HuH-7.5 (cell line): ENCODE results near the gene GUCY1A2.
"Not testable (repeated sequence)": the region's sequence is repeated elsewhere in the genome, so short reads cannot be mapped to it uniquely, and the experiment has no call there.

Source experiments
- DNase-seq: peaks from one replicate; pipeline ENCODE4 v3.0.0; 2011; ENCODE audit warnings: low spot score

GUCY1A2 gene

GRCh38 chr11:107018219-107018901 is at the start of gene GUCY1A2:
Gene GUCY1A2 (minus strand): TSS chr11:107018476. CDS start chr11:107018055, 421 bp downstream.
- DNase-seq = peak; percentile 28

- no peak for DNase-seq
These were observed 36.1 kb upstream of the GUCY1A2 start for GRCh38 chr11:107054391-107054790.

GRCh38 chr11:107051332-107051731 is 33.1 kb upstream of the GUCY1A2 start:
- not testable (repeated sequence) for DNase-seq

- not testable (repeated sequence) for DNase-seq
These were observed 32.6 kb upstream of the GUCY1A2 start for GRCh38 chr11:107050899-107051298.

- no peak for DNase-seq
These were observed 31.8 kb upstream of the GUCY1A2 start for GRCh38 chr11:107050121-107050520.

GRCh38 chr11:107044503-107044902 is 26.2 kb upstream of the GUCY1A2 start:
- no peak for DNase-seq

- no peak for DNase-seq
These were observed 25.1 kb upstream of the GUCY1A2 start for GRCh38 chr11:107043242-107044006.

- no peak for DNase-seq
These were observed 24.5 kb upstream of the GUCY1A2 start for GRCh38 chr11:107042748-107043147.

GRCh38 chr11:107041088-107041444 is 22.8 kb upstream of the GUCY1A2 start:
- no peak for DNase-seq

- no peak for DNase-seq
These were observed 22.3 kb upstream of the GUCY1A2 start for GRCh38 chr11:107040433-107041087.

- no peak for DNase-seq
These were observed 7.4 kb upstream of the GUCY1A2 start for GRCh38 chr11:107025673-107026072.

GRCh38 chr11:107020594-107020993 is 2.3 kb upstream of the GUCY1A2 start:
- no peak for DNase-seq

- peak; percentile 59 for DNase-seq
These were observed 722 bp upstream of the GUCY1A2 start for GRCh38 chr11:107018902-107019493.

GRCh38 chr11:107017433-107018218 is 650 bp downstream of the GUCY1A2 start:
- peak; percentile 57 for DNase-seq

GRCh38 chr11:107017104-107017432 is 1.2 kb downstream of the GUCY1A2 start:
- no peak for DNase-seq

- no peak for DNase-seq
These were observed 3.4 kb downstream of the GUCY1A2 start for GRCh38 chr11:107014871-107015270.

- no peak for DNase-seq
These were observed 6.3 kb downstream of the GUCY1A2 start for GRCh38 chr11:107011977-107012376.

GRCh38 chr11:107009190-107009589 is 9.1 kb downstream of the GUCY1A2 start:
- DNase-seq = no peak

GRCh38 chr11:107006076-107006833 is 12.0 kb downstream of the GUCY1A2 start:
- DNase-seq = no peak

- no peak for DNase-seq
These were observed 19.1 kb downstream of the GUCY1A2 start for GRCh38 chr11:106999196-106999595.

- no peak for DNase-seq
These were observed 19.4 kb downstream of the GUCY1A2 start for GRCh38 chr11:106998916-106999188.
